WTC11 (cell line): ENCODE results near the gene LITAFD.

Source experiments
- AFF4 ChIP-seq: sonication (generic); formaldehyde crosslinking; IDR thresholded peaks from 2 replicates; pipeline ENCODE4 v1.8.1; 2023; ENCODE audit warnings: mild to moderate bottlenecking, missing genetic modification reagents, borderline replicate concordance
- ATF1 ChIP-seq: sonication (generic); formaldehyde crosslinking; IDR thresholded peaks from 2 replicates; pipeline ENCODE4 v1.8.1; 2023; ENCODE audit warnings: mild to moderate bottlenecking, moderate library complexity, missing genetic modification reagents
- ATF2 ChIP-seq: sonication (generic); formaldehyde crosslinking; IDR thresholded peaks from 2 replicates; pipeline ENCODE4 v1.8.1; 2022; ENCODE audit warnings: low read depth, missing genetic modification reagents, borderline replicate concordance
- CREB1 ChIP-seq: sonication (generic); formaldehyde crosslinking; IDR thresholded peaks from 2 replicates; pipeline ENCODE4 v1.8.0; 2023; ENCODE audit warnings: mild to moderate bottlenecking, missing genetic modification reagents
- CTCF ChIP-seq: fragments of 200-600 bp; IDR thresholded peaks from 2 replicates; pipeline ENCODE4 v1.8.0; 2022; ENCODE audit warnings: antibody characterized with exemption
- ESRRA ChIP-seq: sonication (generic); formaldehyde crosslinking; IDR thresholded peaks from 2 replicates; pipeline ENCODE4 v1.8.1; 2022; ENCODE audit warnings: mild to moderate bottlenecking, missing genetic modification reagents, borderline replicate concordance
- JUN ChIP-seq: sonication (generic); formaldehyde crosslinking; IDR thresholded peaks from 2 replicates; pipeline ENCODE4 v1.8.0; 2023; ENCODE audit warnings: mild to moderate bottlenecking, missing genetic modification reagents
- SP1 ChIP-seq: sonication (generic); formaldehyde crosslinking; conservative IDR thresholded peaks from 2 replicates; pipeline ENCODE4 v1.8.1; 2022; ENCODE audit warnings: missing genetic modification reagents
- STAT6 ChIP-seq: sonication (generic); formaldehyde crosslinking; conservative IDR thresholded peaks from 2 replicates; pipeline ENCODE4 v1.8.1; 2023; ENCODE audit warnings: mild to moderate bottlenecking, low read depth, missing genetic modification reagents, moderate library complexity
- USF2 ChIP-seq: sonication (generic); formaldehyde crosslinking; IDR thresholded peaks from 2 replicates; pipeline ENCODE4 v1.8.1; 2023; ENCODE audit warnings: mild to moderate bottlenecking, missing genetic modification reagents, moderate library complexity
- ZNF121 ChIP-seq: sonication (generic); formaldehyde crosslinking; IDR thresholded peaks from 2 replicates; pipeline ENCODE4 v1.8.0; 2023; ENCODE audit warnings: missing genetic modification reagents

GRCh38 chr16:8885674-8886592, 3.8 kb downstream of the LITAFD start:
- TF ChIP-seq CTCF (no peak), JUN (CRISPR knock-in tag) (no peak), ATF2 (CRISPR knock-in tag) (no peak), STAT6 (CRISPR knock-in tag) (no peak), ATF1 (no peak), CREB1 (no peak), SP1 (CRISPR knock-in tag) (0 out of 2 replicates have a peak, but pooled peaks have one; percentile 21), USF2 (CRISPR knock-in tag) (no peak), ESRRA (no peak), AFF4 (no peak), ZNF121 (CRISPR knock-in tag) (peak; percentile 15; the same call in 1 of the 2 replicates)
